Activated naive CD4-positive, alpha-beta T cell treated with anti-CD3 and anti-CD28 coated beads, Interleukin-2, amount 10 ng/mL, durations not matched to agents 5 hours and 36 hours (primary cell): ENCODE measurements around the gene RNF138. TPM values are rescaled to one million over a fixed set of nuclear protein-coding genes. Genes with fewer than 3 reads are reported as not detected.

ENCODE experiments used
- total RNA-seq, 2 experiments: library from RNA; stranded (reverse); gene quantifications; one replicate each; pipeline ENCODE4 v1.2.3, GENCODE V29; 2021

Gene RNF138, protein sequence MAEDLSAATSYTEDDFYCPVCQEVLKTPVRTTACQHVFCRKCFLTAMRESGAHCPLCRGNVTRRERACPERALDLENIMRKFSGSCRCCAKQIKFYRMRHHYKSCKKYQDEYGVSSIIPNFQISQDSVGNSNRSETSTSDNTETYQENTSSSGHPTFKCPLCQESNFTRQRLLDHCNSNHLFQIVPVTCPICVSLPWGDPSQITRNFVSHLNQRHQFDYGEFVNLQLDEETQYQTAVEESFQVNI
- total RNA-seq, result 10 to 100 TPM; 62.9 to 65.5 TPM

DNA sequence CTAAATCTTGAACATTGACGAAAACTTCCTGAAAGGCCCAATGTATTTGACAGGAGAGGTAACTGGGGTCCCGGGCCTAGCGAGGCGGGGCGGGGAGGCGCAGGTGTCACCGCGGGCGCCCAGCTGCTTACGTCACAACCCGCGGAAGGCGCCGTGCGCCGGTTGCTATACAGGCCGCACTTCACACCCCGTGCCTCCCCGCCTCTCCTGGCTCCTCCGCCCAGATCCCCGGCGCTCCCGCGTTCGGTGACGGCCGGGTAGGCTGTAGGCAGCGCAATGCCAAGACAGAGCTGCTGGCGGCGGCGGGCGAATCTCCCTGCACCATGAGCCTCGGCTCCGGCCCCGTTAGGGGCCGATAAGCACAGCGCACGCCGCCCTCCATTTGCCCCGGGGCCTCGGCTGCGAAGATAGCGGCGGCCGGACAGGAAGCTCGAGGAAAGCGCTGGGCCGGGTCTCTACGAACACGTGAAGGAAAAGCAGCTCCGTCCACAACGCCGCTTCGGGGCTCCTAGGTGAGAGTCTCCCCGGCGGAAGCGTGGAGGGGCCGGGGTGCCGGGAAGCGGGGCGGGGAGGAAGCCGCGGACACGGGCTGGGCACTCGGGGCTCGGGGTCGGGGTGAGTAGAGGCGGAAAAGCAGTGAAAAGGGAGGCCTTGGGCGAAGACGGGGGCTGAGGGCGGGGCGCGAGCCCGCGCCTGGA lies at the start of gene RNF138:
Gene RNF138 (plus strand): TSS at position 151 of the 698 bp plus-strand sequence. CDS start 903 bp downstream, outside the sequence.

Other genes starting within 250 kb of the RNF138 start
- 10 to 100 TPM; 41.5 to 46.5 TPM for gene TRAPPC8, start 148.7 kb upstream of the RNF138 start, total RNA-seq
- gene RNF125, start 73.0 kb upstream of the RNF138 start, total RNA-seq, result 10 to 100 TPM; 34.1 to 35.2 TPM
- gene MEP1B, start 98.2 kb downstream of the RNF138 start, total RNA-seq, result not detected